ENCODE measurements around the gene SOAT2.

DNA sequence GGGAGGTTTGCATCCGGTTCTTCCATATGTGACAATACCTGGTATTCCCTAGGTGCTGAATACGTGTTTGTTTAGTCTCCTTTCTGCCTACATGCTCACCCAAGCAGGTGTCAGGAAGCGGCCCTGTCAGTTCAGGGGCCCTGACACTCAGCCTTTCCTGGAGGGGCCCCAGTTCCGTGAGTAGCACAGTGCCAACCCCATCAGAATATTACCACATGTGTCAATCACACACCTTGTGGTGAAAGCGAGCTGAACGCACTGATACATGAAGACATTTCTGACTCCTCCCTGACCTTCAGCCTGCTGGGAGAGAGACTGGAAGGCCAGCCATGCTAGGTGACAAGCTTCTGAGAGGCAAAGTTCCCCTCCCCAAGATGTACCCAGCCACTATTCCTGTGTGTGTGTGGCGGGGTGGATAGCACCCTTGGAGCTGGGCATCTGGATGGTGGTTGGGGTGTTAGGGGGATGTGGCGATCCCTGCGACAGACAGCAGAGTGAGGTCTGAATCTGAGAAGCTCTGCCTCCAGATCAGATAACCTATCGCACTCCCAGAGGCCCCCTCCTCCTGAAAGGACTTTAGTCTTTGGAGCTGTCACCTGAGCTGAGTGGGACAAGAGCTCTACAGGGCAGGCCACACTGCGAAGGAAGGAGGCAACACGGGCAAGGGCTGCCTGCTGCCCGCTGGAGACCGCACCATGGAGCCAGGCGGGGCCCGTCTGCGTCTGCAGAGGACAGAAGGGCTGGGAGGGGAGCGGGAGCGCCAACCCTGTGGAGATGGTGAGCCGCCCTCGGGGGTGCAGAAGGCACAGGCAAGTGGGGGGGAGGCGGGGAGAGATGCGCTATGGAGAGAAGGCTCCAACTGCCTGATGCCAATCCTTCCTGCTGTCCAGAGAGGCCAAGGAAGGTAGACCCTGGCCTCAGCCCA lies at the start of gene SOAT2:
- TF ChIP-seq, protein P1, sequence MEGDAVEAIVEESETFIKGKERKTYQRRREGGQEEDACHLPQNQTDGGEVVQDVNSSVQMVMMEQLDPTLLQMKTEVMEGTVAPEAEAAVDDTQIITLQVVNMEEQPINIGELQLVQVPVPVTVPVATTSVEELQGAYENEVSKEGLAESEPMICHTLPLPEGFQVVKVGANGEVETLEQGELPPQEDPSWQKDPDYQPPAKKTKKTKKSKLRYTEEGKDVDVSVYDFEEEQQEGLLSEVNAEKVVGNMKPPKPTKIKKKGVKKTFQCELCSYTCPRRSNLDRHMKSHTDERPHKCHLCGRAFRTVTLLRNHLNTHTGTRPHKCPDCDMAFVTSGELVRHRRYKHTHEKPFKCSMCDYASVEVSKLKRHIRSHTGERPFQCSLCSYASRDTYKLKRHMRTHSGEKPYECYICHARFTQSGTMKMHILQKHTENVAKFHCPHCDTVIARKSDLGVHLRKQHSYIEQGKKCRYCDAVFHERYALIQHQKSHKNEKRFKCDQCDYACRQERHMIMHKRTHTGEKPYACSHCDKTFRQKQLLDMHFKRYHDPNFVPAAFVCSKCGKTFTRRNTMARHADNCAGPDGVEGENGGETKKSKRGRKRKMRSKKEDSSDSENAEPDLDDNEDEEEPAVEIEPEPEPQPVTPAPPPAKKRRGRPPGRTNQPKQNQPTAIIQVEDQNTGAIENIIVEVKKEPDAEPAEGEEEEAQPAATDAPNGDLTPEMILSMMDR (IDR thresholded peaks at IDR 0.05; ENCODE audit: extremely low read depth in 1 of 2, insufficient read depth in 1 of 2, low read depth in 1 of 2, low read length in 2 of 2) = no peak
- TF ChIP-seq EZH2 (IDR thresholded peaks at IDR 0.05; ENCODE audit: borderline replicate concordance, low read depth, low read length, severe bottlenecking) (no peak), POLR2AphosphoS5 (IDR thresholded peaks at IDR 0.05; ENCODE audit: insufficient read depth, low read depth, low read length) (no peak)

All from endothelial cell of umbilical vein (primary cell).